SK-N-SH treated with all-trans-retinoic acid at 6 μM for 48 hours (cell line): ENCODE data around the gene CCDC85B.

ENCODE experiments used
- ATAC-seq: fragments of 200-7000 bp; cut with Tn5 transposase; 3 replicates; pipeline ENCODE4 v1.9.1; 2020; ENCODE audit warnings: mild to moderate bottlenecking, moderate library complexity
- ARNTL ChIP-seq: fragments of 450-650 bp; formaldehyde crosslinking; IDR thresholded peaks from 2 replicates; pipeline ENCODE4 v1.5.0; 2020; ENCODE audit warnings: low read depth, mild to moderate bottlenecking, moderate library complexity, borderline replicate concordance
- CREB5 ChIP-seq: fragments of 250-450 bp; sonication (Bioruptor Pico); IDR thresholded peaks from 2 replicates; pipeline ENCODE4 v1.5.1; 2020; ENCODE audit warnings: low read depth, mild to moderate bottlenecking, moderate library complexity
- CSRNP3 ChIP-seq: fragments of 250-450 bp; sonication (Bioruptor Pico); IDR thresholded peaks from 2 replicates; pipeline ENCODE4 v1.5.1; 2021; ENCODE audit warnings: mild to moderate bottlenecking, moderate library complexity
- ESRRG ChIP-seq: fragments of 250-450 bp; sonication (Bioruptor Pico); IDR thresholded peaks from 2 replicates; pipeline ENCODE4 v1.6.1; 2021; ENCODE audit warnings: mild to moderate bottlenecking
- GLIS3 ChIP-seq: fragments of 250-450 bp; sonication (Bioruptor Pico); IDR thresholded peaks from 2 replicates; pipeline ENCODE4 v1.5.0; 2020; ENCODE audit warnings: mild to moderate bottlenecking, moderate library complexity
- OSR1 ChIP-seq: fragments of 250-450 bp; sonication (Bioruptor Pico); IDR thresholded peaks from 2 replicates; pipeline ENCODE4 v1.8.0; 2022; ENCODE audit warnings: moderate library complexity, mild to moderate bottlenecking, inconsistent platforms
- RARB ChIP-seq: fragments of 250-450 bp; sonication (Bioruptor Pico); IDR thresholded peaks from 2 replicates; pipeline ENCODE4 v1.8.0; 2021; ENCODE audit warnings: mild to moderate bottlenecking, moderate library complexity
- TCF4 ChIP-seq: fragments of 250-450 bp; sonication (Bioruptor Pico); IDR thresholded peaks from 2 replicates; pipeline ENCODE4 v1.8.0; 2021; ENCODE audit warnings: mild to moderate bottlenecking, moderate library complexity, borderline replicate concordance
- TOX ChIP-seq: fragments of 250-450 bp; sonication (Bioruptor Pico); IDR thresholded peaks from 2 replicates; pipeline ENCODE4 v1.8.0; 2021; ENCODE audit warnings: mild to moderate bottlenecking, moderate library complexity, borderline replicate concordance
- ZC3H10 ChIP-seq: fragments of 250-450 bp; sonication (Bioruptor Pico); IDR thresholded peaks from 2 replicates; pipeline ENCODE4 v1.5.1; 2021; ENCODE audit warnings: mild to moderate bottlenecking, moderate library complexity
- ZFP3 ChIP-seq: fragments of 250-450 bp; sonication (Bioruptor Pico); IDR thresholded peaks from 2 replicates; pipeline ENCODE4 v1.5.0; 2020; ENCODE audit warnings: mild to moderate bottlenecking, moderate library complexity
- ZNF565 ChIP-seq: fragments of 450-650 bp; formaldehyde crosslinking; conservative IDR thresholded peaks from 2 replicates; pipeline ENCODE4 v1.5.0; 2020; ENCODE audit warnings: low read depth, mild to moderate bottlenecking, moderate library complexity
- ZNF70 ChIP-seq: fragments of 450-650 bp; formaldehyde crosslinking; IDR thresholded peaks from 2 replicates; pipeline ENCODE4 v1.5.0; 2020; ENCODE audit warnings: mild to moderate bottlenecking, moderate library complexity
- ZNF8 ChIP-seq: fragments of 450-650 bp; formaldehyde crosslinking; IDR thresholded peaks from 2 replicates; pipeline ENCODE4 v1.5.0; 2020; ENCODE audit warnings: mild to moderate bottlenecking, moderate library complexity
- TF ChIP-seq, protein P1 (sequence below): fragments of 250-450 bp; sonication (Bioruptor Pico); IDR thresholded peaks from 2 replicates; pipeline ENCODE4 v1.8.0; 2021; ENCODE audit warnings: low read depth, mild to moderate bottlenecking, moderate library complexity, borderline replicate concordance
- TF ChIP-seq, protein P2 (sequence below): fragments of 250-450 bp; sonication (Bioruptor Pico); IDR thresholded peaks from 2 replicates; pipeline ENCODE4 v1.5.0; 2020; ENCODE audit warnings: mild to moderate bottlenecking, moderate library complexity

The CCDC85B gene

GRCh38 chr11:65870307-65870658 lies 20.2 kb upstream of the CCDC85B start:
- no peak for ATAC-seq

DNA sequence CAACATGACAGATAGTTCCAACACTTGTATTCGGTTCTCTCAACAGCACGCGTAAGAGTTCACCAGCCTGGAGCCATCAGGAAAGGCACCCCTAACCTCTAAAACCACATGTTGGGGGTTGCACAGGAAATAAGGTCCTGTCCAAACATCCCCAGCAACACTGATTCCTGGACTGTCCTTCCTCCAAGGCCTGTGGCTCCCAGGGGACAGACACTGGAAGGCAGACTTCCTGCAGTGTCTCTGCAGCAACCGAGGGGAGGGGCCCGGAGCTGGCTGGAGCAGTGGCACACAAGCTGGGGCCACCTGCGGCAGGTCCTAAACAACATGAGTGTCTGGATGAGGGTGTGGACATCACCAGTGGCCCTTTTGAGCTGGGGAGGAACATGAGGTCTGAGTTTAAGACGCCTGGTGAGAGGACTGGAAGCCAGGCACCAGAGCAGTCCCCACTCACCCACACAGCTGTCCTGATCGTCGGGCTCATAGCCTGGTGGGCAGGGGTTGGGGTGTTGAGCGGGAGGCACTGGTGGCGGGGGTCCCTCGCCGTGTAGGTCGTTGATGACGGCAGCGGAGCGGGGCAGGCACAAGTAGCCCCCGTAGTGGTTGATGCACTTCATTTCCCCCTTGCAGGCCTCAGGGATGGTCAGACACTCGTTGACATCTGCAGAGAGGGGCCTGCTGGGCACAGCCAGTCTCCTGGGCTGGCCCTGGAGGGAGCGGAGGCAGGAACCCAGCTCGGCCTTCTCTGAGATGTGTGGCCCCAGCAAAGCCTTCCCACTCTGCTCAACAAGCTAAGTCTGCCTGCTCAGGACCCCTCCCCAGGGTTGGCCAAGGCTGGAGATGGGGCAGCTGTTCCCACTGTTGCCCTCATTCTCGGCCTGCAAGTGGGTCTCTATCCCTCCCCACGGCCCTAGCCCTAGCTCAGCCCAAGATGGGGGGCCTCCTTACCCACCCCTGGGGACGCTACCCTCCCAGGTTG lies 19.5 kb upstream of the CCDC85B start:
- no peak for ATAC-seq
- TF ChIP-seq RARB (CRISPR knock-in tag): no peak
- no peak for TF ChIP-seq ZC3H10 (CRISPR knock-in tag)
- TF ChIP-seq OSR1 (CRISPR knock-in tag): no peak
- no peak for TF ChIP-seq TOX (CRISPR knock-in tag)
- no peak for TF ChIP-seq ZNF565 (CRISPR knock-in tag)
- no peak for TF ChIP-seq ZFP3 (CRISPR knock-in tag)
- TF ChIP-seq, protein P1, sequence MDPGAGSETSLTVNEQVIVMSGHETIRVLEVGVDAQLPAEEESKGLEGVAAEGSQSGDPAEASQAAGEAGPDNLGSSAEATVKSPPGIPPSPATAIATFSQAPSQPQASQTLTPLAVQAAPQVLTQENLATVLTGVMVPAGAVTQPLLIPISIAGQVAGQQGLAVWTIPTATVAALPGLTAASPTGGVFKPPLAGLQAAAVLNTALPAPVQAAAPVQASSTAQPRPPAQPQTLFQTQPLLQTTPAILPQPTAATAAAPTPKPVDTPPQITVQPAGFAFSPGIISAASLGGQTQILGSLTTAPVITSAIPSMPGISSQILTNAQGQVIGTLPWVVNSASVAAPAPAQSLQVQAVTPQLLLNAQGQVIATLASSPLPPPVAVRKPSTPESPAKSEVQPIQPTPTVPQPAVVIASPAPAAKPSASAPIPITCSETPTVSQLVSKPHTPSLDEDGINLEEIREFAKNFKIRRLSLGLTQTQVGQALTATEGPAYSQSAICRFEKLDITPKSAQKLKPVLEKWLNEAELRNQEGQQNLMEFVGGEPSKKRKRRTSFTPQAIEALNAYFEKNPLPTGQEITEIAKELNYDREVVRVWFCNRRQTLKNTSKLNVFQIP: no peak
- TF ChIP-seq ZNF8 (CRISPR knock-in tag): no peak
- no peak for TF ChIP-seq ESRRG (CRISPR knock-in tag)
- TF ChIP-seq ARNTL (CRISPR knock-in tag): no peak
- no peak for TF ChIP-seq GLIS3 (CRISPR knock-in tag)
- TF ChIP-seq TCF4 (CRISPR knock-in tag): no peak
- TF ChIP-seq ZNF70 (CRISPR knock-in tag): no peak

More at GRCh38 chr11:65870307-65870658, 20.2 kb upstream of the CCDC85B start:
- TF ChIP-seq, protein P1: no peak

- peak; percentile 42 for ATAC-seq
These were observed 18.5 kb upstream of the CCDC85B start for GRCh38 chr11:65871811-65872548.

More at GRCh38 chr11:65871811-65872548, 18.5 kb upstream of the CCDC85B start:
- TF ChIP-seq, protein P2, sequence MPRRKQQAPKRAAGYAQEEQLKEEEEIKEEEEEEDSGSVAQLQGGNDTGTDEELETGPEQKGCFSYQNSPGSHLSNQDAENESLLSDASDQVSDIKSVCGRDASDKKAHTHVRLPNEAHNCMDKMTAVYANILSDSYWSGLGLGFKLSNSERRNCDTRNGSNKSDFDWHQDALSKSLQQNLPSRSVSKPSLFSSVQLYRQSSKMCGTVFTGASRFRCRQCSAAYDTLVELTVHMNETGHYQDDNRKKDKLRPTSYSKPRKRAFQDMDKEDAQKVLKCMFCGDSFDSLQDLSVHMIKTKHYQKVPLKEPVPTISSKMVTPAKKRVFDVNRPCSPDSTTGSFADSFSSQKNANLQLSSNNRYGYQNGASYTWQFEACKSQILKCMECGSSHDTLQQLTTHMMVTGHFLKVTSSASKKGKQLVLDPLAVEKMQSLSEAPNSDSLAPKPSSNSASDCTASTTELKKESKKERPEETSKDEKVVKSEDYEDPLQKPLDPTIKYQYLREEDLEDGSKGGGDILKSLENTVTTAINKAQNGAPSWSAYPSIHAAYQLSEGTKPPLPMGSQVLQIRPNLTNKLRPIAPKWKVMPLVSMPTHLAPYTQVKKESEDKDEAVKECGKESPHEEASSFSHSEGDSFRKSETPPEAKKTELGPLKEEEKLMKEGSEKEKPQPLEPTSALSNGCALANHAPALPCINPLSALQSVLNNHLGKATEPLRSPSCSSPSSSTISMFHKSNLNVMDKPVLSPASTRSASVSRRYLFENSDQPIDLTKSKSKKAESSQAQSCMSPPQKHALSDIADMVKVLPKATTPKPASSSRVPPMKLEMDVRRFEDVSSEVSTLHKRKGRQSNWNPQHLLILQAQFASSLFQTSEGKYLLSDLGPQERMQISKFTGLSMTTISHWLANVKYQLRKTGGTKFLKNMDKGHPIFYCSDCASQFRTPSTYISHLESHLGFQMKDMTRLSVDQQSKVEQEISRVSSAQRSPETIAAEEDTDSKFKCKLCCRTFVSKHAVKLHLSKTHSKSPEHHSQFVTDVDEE (CRISPR knock-in tag): 0 out of 2 replicates have a peak, but pooled peaks have one; percentile 24
- no peak for TF ChIP-seq CREB5 (CRISPR knock-in tag)
- TF ChIP-seq CSRNP3: 0 out of 2 replicates have a peak, but pooled peaks have one; percentile 45
